Panc1 (cell line): ENCODE data around the gene RCCD1.

Experiments used
- CTCF ChIP-seq: fragments of 450-650 bp; IDR thresholded peaks from 2 replicates; pipeline ENCODE4 v1.5.1; 2017; ENCODE audit warnings: mild to moderate bottlenecking
- POLR2AphosphoS5 ChIP-seq: IDR thresholded peaks from 2 replicates; pipeline ENCODE4 v1.6.1; 2012; ENCODE audit warnings: mild to moderate bottlenecking, low read depth, low read length, moderate library complexity
- REST ChIP-seq, 2 experiments: IDR thresholded peaks; 2 replicates each; pipeline ENCODE4 v1.6.1; 2011 to 2012; ENCODE audit warnings: low read depth in 2 of 2, control low read depth in 1 of 2, low read length in 1 of 2, mild to moderate bottlenecking in 1 of 2, moderate library complexity in 1 of 2; ENCODE audit not compliant: insufficient read depth in 1 of 2
- SIN3A ChIP-seq: IDR thresholded peaks from 2 replicates; pipeline ENCODE4 v1.6.1; 2012; ENCODE audit warnings: low read depth, mild to moderate bottlenecking, low read length, moderate library complexity, borderline replicate concordance; ENCODE audit not compliant: insufficient read depth

- TF ChIP-seq CTCF (no peak), SIN3A (peak; percentile 67; the same call in 1 of the 2 replicates), POLR2AphosphoS5 (peak; percentile 97), REST (IDR thresholded peaks at IDR 0.05; ENCODE audit: insufficient read depth in 1 of 2, low read depth in 2 of 2, low read length in 1 of 2) (no peak)
Measured at GRCh38 chr15:90954712-90955623, at the start of gene RCCD1.
